Measurements from ENCODE around the gene RNPEP.

GRCh38 chr1:201988601-201989000 lies 6.2 kb downstream of the RNPEP start:
- TF ChIP-seq CTCF (IDR thresholded peaks at IDR 0.05): no peak
- TF ChIP-seq POLR2A (IDR thresholded peaks at IDR 0.05): no peak

All from heart left ventricle (tissue), 13 donors.